ENCODE results near the gene MAP3K3. TPM values are rescaled to one million over a fixed set of nuclear protein-coding genes. Genes with fewer than 3 reads are reported as not detected.

The MAP3K3 gene
- total RNA-seq, 4 donors from 2014 or later = 21.8 to 58.7 (median 29.7) TPM

DNA sequence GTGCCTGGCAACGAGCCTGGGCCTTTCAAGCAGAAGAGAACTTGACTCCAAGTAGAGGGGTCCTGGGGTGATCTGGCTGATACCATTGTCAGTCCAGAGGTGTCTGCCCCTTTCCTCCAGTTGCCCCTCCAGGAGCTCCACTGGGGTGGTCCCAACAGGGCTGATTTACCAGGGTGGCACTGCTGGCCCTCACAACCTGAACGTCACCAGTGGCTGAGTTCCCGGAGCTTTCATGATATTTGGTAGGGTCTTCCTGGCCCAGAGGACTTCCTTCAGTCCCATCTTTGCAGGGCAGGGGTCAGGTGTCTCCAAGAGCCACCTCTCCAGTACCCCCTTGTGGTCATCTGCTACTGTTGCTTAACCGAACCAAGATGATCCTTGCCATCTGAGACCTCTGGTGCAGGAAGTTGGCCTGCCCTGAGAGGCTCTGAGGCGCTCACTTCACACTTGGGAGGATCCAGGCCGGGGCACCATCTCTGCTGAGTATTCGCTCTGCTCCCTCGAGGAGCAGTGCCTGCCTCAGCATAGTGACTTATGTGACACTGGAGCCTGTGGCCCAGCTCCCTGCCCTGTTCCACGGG, 74.3 kb downstream of the MAP3K3 start:
- ATAC-seq = no peak
- TF ChIP-seq, protein P1, sequence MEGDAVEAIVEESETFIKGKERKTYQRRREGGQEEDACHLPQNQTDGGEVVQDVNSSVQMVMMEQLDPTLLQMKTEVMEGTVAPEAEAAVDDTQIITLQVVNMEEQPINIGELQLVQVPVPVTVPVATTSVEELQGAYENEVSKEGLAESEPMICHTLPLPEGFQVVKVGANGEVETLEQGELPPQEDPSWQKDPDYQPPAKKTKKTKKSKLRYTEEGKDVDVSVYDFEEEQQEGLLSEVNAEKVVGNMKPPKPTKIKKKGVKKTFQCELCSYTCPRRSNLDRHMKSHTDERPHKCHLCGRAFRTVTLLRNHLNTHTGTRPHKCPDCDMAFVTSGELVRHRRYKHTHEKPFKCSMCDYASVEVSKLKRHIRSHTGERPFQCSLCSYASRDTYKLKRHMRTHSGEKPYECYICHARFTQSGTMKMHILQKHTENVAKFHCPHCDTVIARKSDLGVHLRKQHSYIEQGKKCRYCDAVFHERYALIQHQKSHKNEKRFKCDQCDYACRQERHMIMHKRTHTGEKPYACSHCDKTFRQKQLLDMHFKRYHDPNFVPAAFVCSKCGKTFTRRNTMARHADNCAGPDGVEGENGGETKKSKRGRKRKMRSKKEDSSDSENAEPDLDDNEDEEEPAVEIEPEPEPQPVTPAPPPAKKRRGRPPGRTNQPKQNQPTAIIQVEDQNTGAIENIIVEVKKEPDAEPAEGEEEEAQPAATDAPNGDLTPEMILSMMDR (IDR thresholded peaks at IDR 0.05 in 4 of 5, conservative IDR thresholded peaks at IDR 0.05 in 1 of 5) = peak in 4 of 5 experiments; percentile 13 to 41 (median 26)
- TF ChIP-seq POLR2A (IDR thresholded peaks at IDR 0.05) = no peak
- Histone ChIP-seq H3K9me3 (no peaks in the 10 kb centered on the region), H3K4me1 (peaks cover 15 to 22% of the 10 kb centered on the region in 2 donors), H3K27me3 (peaks cover 5 to 18% (median 10%) of the 10 kb centered on the region in 3 donors), H3K27ac (no peak overlapping the region), H3K36me3 (peaks cover 0 to 30% of the 10 kb centered on the region in 2 donors), H3K4me3 (no peak overlapping the region)
- DNase-seq = no peak
- in situ Hi-C loops (cut with MboI; ENCODE audit: low sequenced_read_pairs in 4 of 4) (no loop called here), intact Hi-C loops (cut with DNase I; ENCODE audit: low total_unique reads) (loop anchor here (5.0 kb wide), 2 partner anchors 74 to 269 kb away; partner anchors contain the start of gene MAP3K3)

DNA sequence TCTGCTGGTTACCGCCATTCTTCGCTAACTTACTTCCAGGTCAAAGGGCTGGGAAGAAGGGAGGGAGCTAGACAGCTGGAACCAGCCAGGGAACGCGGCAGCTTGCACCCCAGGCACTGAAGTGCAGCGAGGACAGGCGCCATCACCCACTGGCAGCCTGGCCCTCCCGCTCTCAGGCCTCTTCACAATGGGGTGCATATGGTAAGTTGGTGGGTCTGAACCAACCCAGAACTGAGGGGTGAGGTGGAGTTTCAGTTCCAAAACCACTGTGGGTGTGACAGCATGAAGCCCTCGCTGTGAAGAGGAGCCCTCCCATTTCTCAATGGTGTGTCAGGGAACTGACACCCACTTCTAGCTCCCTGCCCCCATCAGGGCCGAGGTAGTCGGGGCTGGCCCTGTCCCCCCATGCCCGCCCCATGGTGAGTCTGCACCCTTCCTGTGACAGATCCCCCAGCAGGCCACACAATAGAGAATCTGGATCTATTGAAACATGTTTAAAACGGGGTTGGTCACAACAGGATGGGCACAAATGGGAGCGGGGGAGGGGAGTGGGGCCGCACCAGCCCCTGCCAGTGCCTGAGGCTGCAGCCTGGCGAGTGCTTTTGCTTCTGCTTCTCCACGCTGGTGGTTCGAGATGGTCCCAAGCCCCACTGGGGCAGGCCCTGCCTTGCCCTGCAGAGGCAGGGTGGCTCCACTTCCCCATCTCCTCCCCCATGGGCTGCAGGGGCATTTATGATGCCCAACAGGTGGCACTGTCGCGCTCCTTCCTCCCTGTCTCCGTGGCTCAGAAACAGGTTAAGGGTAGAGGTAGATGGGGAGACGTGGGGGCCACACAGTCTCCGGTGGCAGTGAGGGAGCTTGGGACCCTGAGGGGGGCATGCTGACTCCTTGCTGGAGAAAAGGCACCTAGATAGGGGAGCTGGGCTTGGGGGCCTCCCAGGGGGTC, 75.4 kb downstream of the MAP3K3 start:
- TF ChIP-seq, protein P1 (IDR thresholded peaks at IDR 0.05 in 4 of 5, conservative IDR thresholded peaks at IDR 0.05 in 1 of 5) = peak in 4 of 5 experiments; percentile 29 to 62 (median 47)
- TF ChIP-seq POLR2A (IDR thresholded peaks at IDR 0.05) = no peak
- Histone ChIP-seq H3K9me3 (no peaks in the 10 kb centered on the region), H3K4me1 (peaks cover 17 to 24% of the 10 kb centered on the region in 2 donors), H3K27ac (no peak overlapping the region), H3K27me3 (peaks cover 5 to 20% (median 10%) of the 10 kb centered on the region in 3 donors), H3K4me3 (no peak overlapping the region), H3K36me3 (peaks cover 0 to 19% of the 10 kb centered on the region in 2 donors)
- ATAC-seq (peak in 1 of 2 donors; percentile 47), DNase-seq (peak in 1 of 2 donors; percentile 52)
- intact Hi-C loops (cut with DNase I; ENCODE audit: low total_unique reads) = loop anchor here (5.0 kb wide), 2 partner anchors 75 to 270 kb away; partner anchors contain the start of gene MAP3K3
- in situ Hi-C loops (cut with MboI; ENCODE audit: low sequenced_read_pairs in 4 of 4) = no loop called here

DNA sequence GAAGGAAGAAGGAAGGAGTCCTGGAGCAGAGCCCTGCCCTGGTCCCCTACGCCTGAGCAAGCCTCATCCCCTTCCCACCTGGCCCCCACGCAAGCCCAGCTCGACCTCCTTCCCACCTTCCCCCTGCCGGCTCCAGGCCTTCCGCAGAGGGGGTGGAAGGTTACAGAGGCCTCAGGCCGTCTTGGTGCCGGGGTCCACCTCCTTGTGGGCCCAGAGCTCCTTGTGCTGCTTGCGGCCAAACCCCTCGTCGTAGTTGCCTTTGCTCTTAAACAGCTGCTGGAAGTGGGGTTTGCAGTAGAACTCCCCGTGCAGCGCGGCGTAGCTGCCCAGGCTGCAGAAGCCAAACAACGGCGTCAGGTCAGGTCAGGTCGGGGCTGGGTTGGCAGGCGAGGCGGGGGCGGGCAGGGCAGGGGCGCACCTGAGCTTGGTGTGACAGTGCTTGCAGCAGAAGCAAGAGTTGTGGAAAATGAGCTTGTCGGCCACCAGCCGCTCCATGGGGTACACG, 76.2 kb downstream of the MAP3K3 start:
- Histone ChIP-seq H3K27ac (no peak overlapping the region), H3K9me3 (no peaks in the 10 kb centered on the region), H3K4me3 (peak overlapping the region in 1 of 4 donors; percentile 51), H3K27me3 (peaks cover 5 to 20% (median 10%) of the 10 kb centered on the region in 3 donors), H3K4me1 (peaks cover 17 to 24% of the 10 kb centered on the region in 2 donors), H3K36me3 (peaks cover 0 to 19% of the 10 kb centered on the region in 2 donors)
- intact Hi-C loops (cut with DNase I; ENCODE audit: low total_unique reads) (loop anchor here (5.0 kb wide), 2 partner anchors 76 to 271 kb away; partner anchors contain the start of gene MAP3K3), in situ Hi-C loops (cut with MboI; ENCODE audit: low sequenced_read_pairs in 4 of 4) (no loop called here)
- ATAC-seq (no peak), DNase-seq (no peak)
- TF ChIP-seq POLR2A (IDR thresholded peaks at IDR 0.05) = no peak
- TF ChIP-seq, protein P1 (IDR thresholded peaks at IDR 0.05 in 4 of 5, conservative IDR thresholded peaks at IDR 0.05 in 1 of 5) = no peak

DNA sequence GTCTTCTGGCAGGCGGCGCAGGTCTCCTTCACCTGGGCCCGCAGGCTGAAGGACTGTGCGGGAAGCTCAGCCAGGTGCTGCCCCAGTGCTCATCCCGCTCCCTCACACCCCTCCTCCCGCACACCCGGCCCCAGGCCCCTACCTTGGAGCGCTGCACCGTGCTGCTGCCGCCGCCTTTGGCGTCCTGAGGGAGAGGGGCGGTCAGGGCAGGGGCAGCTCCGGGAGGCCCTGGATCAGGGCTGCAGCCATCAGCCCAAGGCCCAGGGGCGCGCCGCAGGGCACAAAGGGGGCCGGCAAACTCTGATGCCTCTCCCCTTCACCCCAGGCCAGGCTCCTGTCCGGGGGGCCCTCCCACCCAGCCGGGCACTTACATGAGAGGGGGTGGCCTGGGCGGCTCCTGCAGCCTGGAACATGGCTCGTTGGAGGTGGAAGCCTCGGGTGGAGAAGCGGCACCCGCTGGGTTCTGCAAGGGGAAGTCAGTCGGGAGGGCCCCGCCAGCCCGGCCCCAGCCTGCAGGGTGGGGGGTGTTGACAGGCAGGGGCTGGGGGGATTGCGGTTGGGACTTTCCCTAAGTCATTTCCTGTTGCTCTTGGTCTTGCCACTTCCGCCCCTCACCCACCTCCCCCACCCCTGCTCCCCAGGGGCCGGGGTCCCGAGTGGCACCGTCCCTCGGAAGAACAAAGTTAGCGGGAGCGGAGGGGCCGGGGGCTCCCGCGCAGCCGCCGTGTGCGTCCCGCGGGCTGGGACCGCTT, 76.8 kb downstream of the MAP3K3 start:
- Histone ChIP-seq H3K27me3 (peaks cover 5 to 20% (median 10%) of the 10 kb centered on the region in 3 donors), H3K36me3 (peaks cover 0 to 19% of the 10 kb centered on the region in 2 donors), H3K4me3 (peak overlapping the region; percentile 25 to 54 (median 52)), H3K9me3 (no peaks in the 10 kb centered on the region), H3K27ac (peak overlapping the region in 2 of 4 donors; percentile 22 to 26), H3K4me1 (peaks cover 17 to 24% of the 10 kb centered on the region in 2 donors)
- ATAC-seq (no peak), DNase-seq (no peak)
- in situ Hi-C loops (cut with MboI; ENCODE audit: low sequenced_read_pairs in 4 of 4) = no loop called here
- no peak for TF ChIP-seq POLR2A (IDR thresholded peaks at IDR 0.05)
- TF ChIP-seq, protein P1 (IDR thresholded peaks at IDR 0.05 in 4 of 5, conservative IDR thresholded peaks at IDR 0.05 in 1 of 5) = no peak
- intact Hi-C loops (cut with DNase I; ENCODE audit: low total_unique reads) = loop anchor here (5.0 kb wide), 2 partner anchors 77 to 272 kb away; partner anchors contain the start of gene MAP3K3

Measured in gastrocnemius medialis (tissue), 4 donors.